HUES6 (cell line): Measurements from ENCODE around the gene SNCB.

ENCODE experiments used
- H3K27ac ChIP-seq: 2 replicates; pipeline ENCODE4 v1.7.0; 2013; ENCODE audit warnings: low read depth, mild to moderate bottlenecking, low read length, inconsistent platforms
- H3K27me3 ChIP-seq: 2 replicates; pipeline ENCODE4 v1.6.1; 2013; ENCODE audit warnings: low read length; ENCODE audit not compliant: control insufficient read depth, insufficient read depth
- H3K36me3 ChIP-seq: 2 replicates; pipeline ENCODE4 v1.6.1; 2013; ENCODE audit warnings: low read length; ENCODE audit not compliant: control insufficient read depth, insufficient read depth
- H3K4me1 ChIP-seq: 2 replicates; pipeline ENCODE4 v1.6.1; 2013; ENCODE audit warnings: low read length; ENCODE audit not compliant: control insufficient read depth, insufficient read depth
- H3K4me3 ChIP-seq: 2 replicates; pipeline ENCODE4 v1.5.1; 2013; ENCODE audit warnings: low read depth, low read length
- H3K9ac ChIP-seq: one replicate; pipeline ENCODE4 v1.6.1; 2013; ENCODE audit warnings: mild to moderate bottlenecking, low read length
- H3K9me3 ChIP-seq: 2 replicates; pipeline ENCODE4 v1.6.1; 2013; ENCODE audit warnings: low read depth, low read length; ENCODE audit not compliant: control insufficient read depth, insufficient read depth

The SNCB gene

DNA sequence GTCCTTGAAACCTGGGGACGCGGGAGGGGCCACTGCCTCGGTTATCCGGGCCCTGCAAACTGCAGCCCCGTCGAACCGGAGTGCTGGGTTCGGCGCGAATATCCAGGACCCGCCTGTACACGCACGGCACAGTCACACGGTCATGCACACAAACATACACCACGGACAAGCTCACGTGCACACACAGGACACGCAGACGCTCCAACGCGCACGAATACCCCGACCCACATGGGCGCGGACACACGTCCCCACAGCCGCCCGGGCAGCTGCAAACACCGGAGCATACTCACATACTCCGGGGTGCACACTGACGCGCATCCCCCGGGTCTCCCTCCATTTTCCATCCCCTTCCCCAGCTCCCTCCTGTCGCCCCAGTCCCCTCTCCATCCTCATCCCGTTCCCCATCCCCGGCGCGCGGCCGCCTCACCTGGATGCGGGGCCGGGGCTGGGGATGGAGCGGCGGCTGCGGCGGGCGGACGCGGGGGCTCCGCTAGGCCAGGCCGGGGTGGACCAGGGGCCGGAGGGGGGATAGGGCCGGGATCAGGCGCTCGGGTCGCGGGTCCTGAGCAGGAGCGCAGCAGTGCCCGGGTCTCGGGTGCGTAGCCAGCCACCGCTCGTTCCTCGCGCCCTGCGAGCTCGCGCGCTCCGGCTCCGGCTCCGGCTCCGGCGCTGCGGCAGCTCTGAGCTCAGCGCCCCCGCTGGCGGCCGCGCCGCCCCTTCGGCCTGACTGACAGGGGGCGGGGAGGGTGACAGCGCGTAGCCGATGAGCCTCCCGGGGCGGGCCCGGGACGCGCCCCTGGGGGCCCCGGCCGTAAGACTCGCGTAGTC lies at the start of gene SNCB, which contains the start of gene EIF4E1B:
TSS of gene SNCB (minus strand) at position 682 of the 828 bp plus-strand sequence. CDS start 880 bp downstream, outside the sequence.
TSS of gene EIF4E1B (plus strand) at position 823 of the 828 bp plus-strand sequence. CDS start 12,113 bp downstream, outside the sequence.
- Histone ChIP-seq H3K4me3 (peak within 1 kb of the TSS; percentile 88), H3K27ac (no peak within 1 kb of the TSS), H3K9me3 (no peaks in the 10 kb centered on the region), H3K9ac (peak within 1 kb of the TSS; percentile 13), H3K27me3 (peaks cover 67% of the 10 kb centered on the region), H3K36me3 (no peaks in the 10 kb centered on the region), H3K4me1 (peaks cover 19% of the 10 kb centered on the region)

DNA sequence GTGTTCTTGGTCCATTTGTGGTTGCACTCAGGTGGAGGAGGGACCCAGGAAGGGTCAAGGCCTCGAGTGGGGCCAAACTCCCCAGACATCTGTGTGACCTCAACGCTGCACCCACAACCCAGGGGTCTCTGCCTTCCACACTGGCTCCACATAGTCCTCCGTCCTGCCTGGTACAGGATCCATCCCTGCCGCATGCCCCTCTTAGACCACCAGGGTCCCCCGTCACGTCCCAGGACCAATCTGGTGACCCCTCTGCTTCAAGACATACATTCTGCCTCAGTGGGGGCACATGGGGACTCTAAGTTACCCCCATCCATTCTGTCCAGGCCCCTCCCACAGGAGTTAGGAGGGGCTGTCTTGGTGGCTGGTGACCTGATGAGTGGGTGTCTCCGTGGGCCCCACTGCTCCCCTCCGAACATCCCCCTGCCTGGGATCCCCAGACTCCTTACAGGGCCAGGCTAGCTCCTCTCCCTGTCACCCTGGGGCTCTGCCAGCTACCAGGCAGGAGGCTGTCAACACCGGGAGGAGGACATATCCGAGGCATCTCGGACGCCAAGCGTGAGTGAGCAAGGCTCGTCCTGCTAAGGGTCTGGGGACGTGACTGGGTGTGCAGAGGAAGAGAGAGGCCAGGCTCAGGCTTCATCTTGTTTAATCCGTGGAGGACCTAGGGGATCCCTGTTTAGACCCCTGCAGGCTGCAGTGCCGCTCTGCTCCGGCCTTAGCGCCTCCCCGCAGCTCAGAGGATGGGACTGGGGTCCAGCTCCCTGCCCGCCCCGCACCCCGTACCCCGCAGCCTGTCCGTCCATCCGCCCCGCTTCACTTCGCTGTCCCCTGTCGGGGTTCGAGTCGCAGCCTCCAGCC lies 49.3 kb upstream of the SNCB start:
- Histone ChIP-seq H3K36me3 (no peaks in the 10 kb centered on the region), H3K9me3 (no peaks in the 10 kb centered on the region), H3K27me3 (peaks cover 27% of the 10 kb centered on the region), H3K4me3 (peak overlapping the region; percentile 44), H3K4me1 (peaks cover 20% of the 10 kb centered on the region), H3K27ac (no peak overlapping the region), H3K9ac (no peak overlapping the region)

DNA sequence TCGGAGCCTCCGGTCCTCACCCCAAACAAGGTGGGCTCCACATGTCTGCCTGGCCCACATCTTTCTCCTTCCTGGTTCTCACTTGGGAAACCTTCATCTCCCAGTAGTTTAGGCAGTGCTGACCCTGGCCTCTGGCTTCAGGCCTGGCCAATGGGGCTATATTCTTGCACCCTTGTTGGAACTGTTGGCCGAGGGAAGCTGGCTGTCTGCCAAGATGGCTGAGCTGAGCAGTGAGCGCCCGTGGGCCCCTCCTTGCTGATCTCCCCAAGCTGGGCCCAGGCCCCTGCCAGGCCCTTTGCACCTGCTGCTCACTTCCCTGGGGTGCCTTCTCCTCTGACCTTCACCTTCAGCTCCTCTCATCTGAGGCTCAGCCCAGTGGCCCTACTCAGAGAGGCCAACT lies 48.2 kb upstream of the SNCB start:
- Histone ChIP-seq H3K9me3 (no peaks in the 10 kb centered on the region), H3K4me1 (peaks cover 20% of the 10 kb centered on the region), H3K36me3 (no peaks in the 10 kb centered on the region), H3K27ac (no peak overlapping the region), H3K4me3 (no peak overlapping the region), H3K9ac (no peak overlapping the region), H3K27me3 (peaks cover 27% of the 10 kb centered on the region)

DNA sequence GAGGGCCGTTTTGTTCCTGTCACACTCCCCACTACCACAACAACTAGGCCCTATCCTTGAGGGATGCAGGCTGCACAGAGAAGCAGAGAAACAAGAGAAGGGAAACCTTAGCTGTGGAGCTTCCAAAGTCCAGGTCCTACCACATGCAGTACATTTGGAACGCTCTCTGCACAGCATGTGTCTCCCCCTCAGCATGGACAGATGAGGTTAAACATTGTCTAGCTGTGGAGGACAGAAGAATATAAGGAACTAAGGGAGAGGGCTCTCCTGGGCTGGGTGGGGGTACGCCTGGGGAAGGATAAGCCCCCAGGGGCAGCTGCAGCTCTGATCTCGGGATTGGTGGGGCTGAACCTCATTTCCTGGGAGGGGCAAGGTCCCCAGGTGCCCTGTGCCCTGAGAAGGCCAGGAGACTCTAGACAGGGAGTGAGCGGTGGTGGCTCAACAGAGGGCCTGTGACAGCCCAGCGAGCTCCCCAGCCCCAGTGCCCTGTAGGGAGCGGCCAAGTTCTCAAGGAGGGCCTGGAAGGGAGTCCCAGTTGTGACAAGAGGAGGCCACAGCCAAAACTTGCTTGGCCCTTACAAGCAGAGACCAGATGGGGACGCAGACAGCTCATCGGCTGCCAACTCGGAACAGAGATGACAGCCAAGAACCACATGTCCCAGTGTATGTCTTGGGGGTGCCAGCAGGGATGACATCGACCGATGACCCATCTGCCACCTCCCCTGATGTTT lies 47.0 kb upstream of the SNCB start:
- no peak overlapping the region for H3K9ac ChIP-seq
- H3K9me3 ChIP-seq, result no peaks in the 10 kb centered on the region
- peaks cover 22% of the 10 kb centered on the region for H3K4me1 ChIP-seq
- H3K4me3 ChIP-seq, result no peak overlapping the region
- no peaks in the 10 kb centered on the region for H3K36me3 ChIP-seq
- no peak overlapping the region for H3K27ac ChIP-seq
- H3K27me3 ChIP-seq, result peaks cover 23% of the 10 kb centered on the region

DNA sequence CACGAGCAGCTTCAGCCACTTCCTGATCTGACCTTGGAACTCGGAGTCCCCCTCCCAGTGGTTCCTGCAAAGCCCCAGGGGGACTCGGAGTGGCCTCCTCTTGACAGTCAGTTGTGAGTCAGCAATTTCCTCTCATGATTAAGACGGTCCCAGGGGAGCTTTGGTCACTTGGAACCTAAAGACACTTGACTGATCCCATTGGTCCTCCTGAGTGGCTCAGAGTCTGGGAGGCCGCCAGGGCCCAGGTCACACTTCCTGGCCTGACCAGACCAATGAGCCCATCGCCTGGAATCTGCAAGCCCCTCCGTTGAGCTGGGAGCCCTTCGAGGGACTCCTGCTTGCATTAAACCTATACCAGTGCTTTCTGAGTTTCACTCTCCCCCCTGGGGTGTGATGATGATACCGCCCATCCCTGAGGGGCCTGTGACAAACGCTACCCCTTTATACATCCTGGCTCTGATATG lies 46.1 kb upstream of the SNCB start:
- H3K4me3 ChIP-seq, result no peak overlapping the region
- H3K9ac ChIP-seq, result no peak overlapping the region
- H3K9me3 ChIP-seq, result no peaks in the 10 kb centered on the region
- H3K27ac ChIP-seq, result no peak overlapping the region
- H3K27me3 ChIP-seq, result peaks cover 22% of the 10 kb centered on the region
- no peaks in the 10 kb centered on the region for H3K36me3 ChIP-seq
- peaks cover 30% of the 10 kb centered on the region for H3K4me1 ChIP-seq

DNA sequence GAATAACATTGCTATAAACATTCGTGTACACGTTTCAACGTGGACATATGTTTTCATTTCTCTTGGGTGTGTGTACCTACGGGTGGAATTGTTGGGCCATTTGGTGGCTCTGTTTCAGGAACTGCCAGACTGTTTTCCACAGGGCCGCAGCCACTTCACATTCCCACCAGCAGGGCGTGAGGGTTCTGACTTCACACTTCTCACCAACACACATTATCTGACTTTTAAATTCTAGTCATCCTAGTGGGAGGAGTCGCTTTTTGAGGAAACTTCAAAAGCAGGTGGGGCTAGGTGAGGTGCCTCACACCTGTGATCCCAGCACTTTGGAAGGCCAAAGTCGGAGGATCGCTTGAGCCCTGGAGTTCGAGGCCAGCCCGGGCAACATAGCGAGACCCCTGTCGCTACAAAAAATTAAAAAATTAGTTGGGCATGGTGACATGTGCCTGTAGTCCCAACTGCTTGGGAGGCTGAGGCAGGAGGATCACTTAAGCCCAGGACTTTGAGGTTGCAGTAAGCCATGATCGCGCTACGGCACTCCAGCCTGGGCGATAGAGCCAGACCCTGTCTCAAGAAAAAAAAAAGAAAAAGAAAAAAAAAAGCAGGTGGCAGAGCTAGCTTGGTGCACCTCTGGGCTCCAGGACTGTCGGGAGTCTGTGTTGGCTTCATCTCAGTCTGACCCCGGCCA lies 45.5 kb upstream of the SNCB start:
- Histone ChIP-seq H3K9ac (no peak overlapping the region), H3K27ac (no peak overlapping the region), H3K9me3 (no peaks in the 10 kb centered on the region), H3K4me3 (no peak overlapping the region), H3K4me1 (peaks cover 30% of the 10 kb centered on the region), H3K36me3 (no peaks in the 10 kb centered on the region), H3K27me3 (peaks cover 20% of the 10 kb centered on the region)

DNA sequence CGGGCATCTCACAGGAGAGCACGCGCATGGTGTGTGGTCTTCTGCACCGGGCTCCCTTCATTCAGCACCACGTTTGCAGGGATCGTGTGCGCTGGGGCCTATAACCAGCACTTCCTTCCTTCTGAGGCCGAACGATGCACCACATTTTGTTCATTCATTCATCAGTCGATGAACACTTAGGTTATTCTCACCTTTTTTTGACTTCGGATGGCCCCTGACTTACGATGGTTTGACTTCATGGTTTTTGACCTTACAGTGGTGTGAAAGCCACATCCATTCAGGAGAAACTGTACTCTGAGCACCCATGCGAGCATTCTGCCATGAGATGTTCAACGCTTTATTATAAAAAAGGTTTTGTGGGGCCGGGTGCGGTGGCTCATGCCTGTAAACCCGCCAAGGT lies 44.5 kb upstream of the SNCB start:
- H3K4me1 ChIP-seq, result peaks cover 22% of the 10 kb centered on the region
- no peaks in the 10 kb centered on the region for H3K36me3 ChIP-seq
- H3K9me3 ChIP-seq, result no peaks in the 10 kb centered on the region
- H3K9ac ChIP-seq, result no peak overlapping the region
- H3K27me3 ChIP-seq, result peaks cover 10% of the 10 kb centered on the region
- H3K27ac ChIP-seq, result no peak overlapping the region
- no peak overlapping the region for H3K4me3 ChIP-seq

DNA sequence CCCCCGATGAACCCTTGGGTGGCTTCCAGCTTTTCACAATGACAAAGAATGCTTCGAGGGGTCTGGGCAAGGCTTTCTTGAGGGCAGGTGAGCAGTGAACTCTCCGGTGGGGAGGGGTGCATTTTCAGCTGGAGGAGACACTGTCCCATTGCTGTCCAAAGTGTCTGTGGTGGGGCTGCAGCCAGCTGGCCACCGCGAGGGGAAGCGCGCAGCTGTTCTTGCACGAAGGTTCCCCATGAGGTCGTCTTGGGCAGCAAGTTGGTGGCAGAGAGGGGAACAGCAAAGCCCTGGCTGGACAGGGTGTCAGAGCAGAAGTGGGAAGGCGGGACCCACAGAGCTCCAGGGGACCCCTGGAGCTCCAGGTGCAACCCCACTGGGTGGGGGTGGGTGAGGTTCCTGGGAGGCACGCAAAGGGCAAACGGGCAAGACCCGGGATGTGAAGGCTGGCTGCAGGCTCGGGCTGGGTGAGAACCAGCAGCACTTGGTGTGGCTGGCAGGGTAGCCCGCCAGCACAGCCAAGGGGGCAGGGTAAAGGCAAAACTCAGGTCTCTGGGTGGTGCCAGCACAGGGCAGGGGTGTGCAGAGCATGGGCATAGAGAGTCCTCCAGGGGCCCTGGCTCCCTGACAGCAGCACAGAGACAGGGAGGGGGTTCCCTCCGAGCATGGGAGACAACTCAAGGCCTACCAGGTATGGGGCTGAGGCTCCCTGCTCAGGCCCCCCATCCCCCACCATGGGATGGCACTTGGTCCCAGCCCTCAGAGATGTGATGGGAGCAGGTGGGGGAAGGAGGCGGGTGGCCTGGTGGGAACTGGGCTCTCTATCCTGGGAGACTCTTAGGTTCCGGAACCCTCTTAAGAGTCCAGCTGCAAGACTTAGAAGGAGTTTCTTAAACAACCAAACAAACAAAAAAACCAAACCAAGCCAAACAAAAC lies 43.6 kb upstream of the SNCB start:
- Histone ChIP-seq H3K9ac (no peak overlapping the region), H3K9me3 (no peaks in the 10 kb centered on the region), H3K36me3 (no peaks in the 10 kb centered on the region), H3K4me1 (peaks cover 18% of the 10 kb centered on the region), H3K27me3 (0 out of 2 replicates have a peak, but pooled peaks cover 4% of the 10 kb centered on the region), H3K27ac (no peak overlapping the region), H3K4me3 (no peak overlapping the region)

DNA sequence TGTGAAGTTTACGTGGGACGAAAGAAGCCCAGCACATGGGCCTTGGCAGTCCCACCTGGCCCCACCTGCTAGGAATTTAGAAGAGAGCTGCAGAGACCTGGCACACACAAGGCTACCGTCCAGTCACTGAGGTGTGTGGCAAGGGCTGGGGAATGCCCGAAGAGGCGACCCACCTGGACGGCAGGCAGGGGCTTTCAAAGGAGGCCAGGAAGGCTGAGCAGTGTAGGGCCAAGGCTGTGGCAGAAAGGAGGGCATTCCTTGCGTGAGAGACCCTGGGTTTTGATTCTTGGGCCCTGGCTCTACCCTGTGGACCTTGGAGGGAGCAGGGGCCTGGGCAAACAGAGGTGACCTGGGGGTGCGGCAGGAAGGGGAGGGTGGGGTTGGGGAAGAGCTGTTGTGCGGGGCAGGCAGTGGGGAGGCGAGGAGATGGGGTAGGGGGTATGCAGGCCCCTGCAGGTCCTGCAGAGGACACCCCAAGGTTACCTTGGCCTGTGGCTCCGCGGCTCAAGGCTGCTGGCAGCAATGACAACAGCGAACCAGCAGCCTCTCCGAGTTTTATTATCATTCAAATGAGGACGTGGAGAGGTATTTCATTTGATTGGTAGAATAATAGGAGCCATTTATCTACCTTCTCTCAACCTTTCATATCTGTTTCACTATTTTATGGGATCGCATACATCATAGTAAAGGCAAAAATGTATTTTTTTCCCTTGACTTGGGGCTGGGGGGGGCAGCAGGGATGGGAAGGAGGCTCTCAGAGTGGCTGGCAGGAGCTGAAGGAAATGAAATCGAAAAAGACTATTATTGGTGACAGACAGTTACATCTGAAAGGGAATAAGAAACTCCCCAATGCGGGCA lies 41.8 kb upstream of the SNCB start:
- no peak overlapping the region for H3K4me3 ChIP-seq
- no peaks in the 10 kb centered on the region for H3K36me3 ChIP-seq
- peaks cover 17% of the 10 kb centered on the region for H3K4me1 ChIP-seq
- no peaks in the 10 kb centered on the region for H3K9me3 ChIP-seq
- no peak overlapping the region for H3K9ac ChIP-seq
- H3K27ac ChIP-seq, result no peak overlapping the region
- no peaks in the 10 kb centered on the region for H3K27me3 ChIP-seq
